ENCODE results near the gene SH2D3C.
A peak's percentile ranks its signal among the peaks of the same experiment; 100 is the strongest.

SH2D3C gene

GRCh38 chr9:127794001-127794791, 15.7 kb upstream of the SH2D3C start:
- in situ Hi-C loops (cut with HindIII; ENCODE audit: low pct_ligation_motif_present, low sequenced_read_pairs): no loop called here
- DNase-seq: no peak
- Histone ChIP-seq H3K4me3 (ENCODE audit: low read depth, low read length) (no peak overlapping the region), H3K27ac (no peak overlapping the region), H3K27me3 (replicated peaks) (no peaks in the 10 kb centered on the region), H3K36me3 (replicated peaks) (peaks cover 34% of the 10 kb centered on the region)
- TF ChIP-seq CTCF (IDR thresholded peaks at IDR 0.05; ENCODE audit: low read depth, low read length, missing control alignments): no peak

- no peak for TF ChIP-seq CTCF (IDR thresholded peaks at IDR 0.05; ENCODE audit: low read depth, low read length, missing control alignments)
- Histone ChIP-seq H3K36me3 (replicated peaks) (peaks cover 43% of the 10 kb centered on the region), H3K4me3 (ENCODE audit: low read depth, low read length) (no peak overlapping the region), H3K27ac (no peak overlapping the region), H3K27me3 (replicated peaks) (no peaks in the 10 kb centered on the region)
- no peak for DNase-seq
- in situ Hi-C loops (cut with HindIII; ENCODE audit: low pct_ligation_motif_present, low sequenced_read_pairs): no loop called here
Measured at GRCh38 chr9:127793093-127793708, 14.7 kb upstream of the SH2D3C start.

- no peak for DNase-seq
- no peak for TF ChIP-seq CTCF (IDR thresholded peaks at IDR 0.05; ENCODE audit: low read depth, low read length, missing control alignments)
- no peaks in the 10 kb centered on the region for H3K27me3 ChIP-seq (replicated peaks)
- in situ Hi-C loops (cut with HindIII; ENCODE audit: low pct_ligation_motif_present, low sequenced_read_pairs): no loop called here
- no peak overlapping the region for H3K4me3 ChIP-seq (ENCODE audit: low read depth, low read length)
- no peak overlapping the region for H3K27ac ChIP-seq
- H3K36me3 ChIP-seq (replicated peaks): peaks cover 50% of the 10 kb centered on the region
Measured at GRCh38 chr9:127792417-127793031, 14.1 kb upstream of the SH2D3C start.

GRCh38 chr9:127791085-127791484, 12.6 kb upstream of the SH2D3C start:
- no peak overlapping the region for H3K4me3 ChIP-seq (ENCODE audit: low read depth, low read length)
- H3K27ac ChIP-seq: no peak overlapping the region
- TF ChIP-seq CTCF (IDR thresholded peaks at IDR 0.05; ENCODE audit: low read depth, low read length, missing control alignments): peak; percentile 14
- no peaks in the 10 kb centered on the region for H3K27me3 ChIP-seq (replicated peaks)
- H3K36me3 ChIP-seq (replicated peaks): peaks cover 61% of the 10 kb centered on the region
- in situ Hi-C loops (cut with HindIII; ENCODE audit: low pct_ligation_motif_present, low sequenced_read_pairs): no loop called here
- DNase-seq: no peak

- no peak overlapping the region for H3K4me3 ChIP-seq (ENCODE audit: low read depth, low read length)
Measured at GRCh38 chr9:127790094-127790855, 11.8 kb upstream of the SH2D3C start.

More at GRCh38 chr9:127790094-127790855, 11.8 kb upstream of the SH2D3C start:
- Histone ChIP-seq H3K27me3 (replicated peaks) (no peaks in the 10 kb centered on the region), H3K27ac (no peak overlapping the region), H3K36me3 (replicated peaks) (peaks cover 61% of the 10 kb centered on the region)
- no peak for TF ChIP-seq CTCF (IDR thresholded peaks at IDR 0.05; ENCODE audit: low read depth, low read length, missing control alignments)
- in situ Hi-C loops (cut with HindIII; ENCODE audit: low pct_ligation_motif_present, low sequenced_read_pairs): no loop called here
- DNase-seq: no peak

All from brain microvascular endothelial cell (primary cell).